ENCODE results near the gene GGCX. TPM values are rescaled to one million over a fixed set of nuclear protein-coding genes. Genes with fewer than 3 reads are reported as not detected.
A peak's percentile ranks its signal among the peaks of the same experiment; 100 is the strongest.

The GGCX gene
- total and polyA plus RNA-seq, 2 of the 13 experiments (the other 11 are each of a cell fraction or from before 2014, with no cell fraction given), result 72.5 to 103 TPM

- 0 out of 2 replicates have a peak, but pooled peaks have one; percentile 9 for TF ChIP-seq MTERF4 (CRISPR knock-in tag; IDR thresholded peaks at IDR 0.05)
- TF ChIP-seq ATF2 (CRISPR knock-in tag; IDR thresholded peaks at IDR 0.05), result peak; percentile 22; the same call in 1 of the 2 replicates
- no peak for TF ChIP-seq AKAP8 (CRISPR knock-in tag; IDR thresholded peaks at IDR 0.05)
- TF ChIP-seq ZNF652 (CRISPR knock-in tag; IDR thresholded peaks at IDR 0.05; ENCODE audit: borderline replicate concordance, low read depth), result no peak
- peak; percentile 97 for TF ChIP-seq POLR2AphosphoS5 (IDR thresholded peaks at IDR 0.05; ENCODE audit: low read depth, low read length)
- 0 out of 2 replicates have a peak, but pooled peaks have one; percentile 23 for TF ChIP-seq ZNF746 (CRISPR knock-in tag; IDR thresholded peaks at IDR 0.05)
- TF ChIP-seq SAFB2 (CRISPR knock-in tag; IDR thresholded peaks at IDR 0.05; ENCODE audit: borderline replicate concordance, low read depth), result peak; percentile 83; the same call in 1 of the 2 replicates
- TF ChIP-seq, protein P1, sequence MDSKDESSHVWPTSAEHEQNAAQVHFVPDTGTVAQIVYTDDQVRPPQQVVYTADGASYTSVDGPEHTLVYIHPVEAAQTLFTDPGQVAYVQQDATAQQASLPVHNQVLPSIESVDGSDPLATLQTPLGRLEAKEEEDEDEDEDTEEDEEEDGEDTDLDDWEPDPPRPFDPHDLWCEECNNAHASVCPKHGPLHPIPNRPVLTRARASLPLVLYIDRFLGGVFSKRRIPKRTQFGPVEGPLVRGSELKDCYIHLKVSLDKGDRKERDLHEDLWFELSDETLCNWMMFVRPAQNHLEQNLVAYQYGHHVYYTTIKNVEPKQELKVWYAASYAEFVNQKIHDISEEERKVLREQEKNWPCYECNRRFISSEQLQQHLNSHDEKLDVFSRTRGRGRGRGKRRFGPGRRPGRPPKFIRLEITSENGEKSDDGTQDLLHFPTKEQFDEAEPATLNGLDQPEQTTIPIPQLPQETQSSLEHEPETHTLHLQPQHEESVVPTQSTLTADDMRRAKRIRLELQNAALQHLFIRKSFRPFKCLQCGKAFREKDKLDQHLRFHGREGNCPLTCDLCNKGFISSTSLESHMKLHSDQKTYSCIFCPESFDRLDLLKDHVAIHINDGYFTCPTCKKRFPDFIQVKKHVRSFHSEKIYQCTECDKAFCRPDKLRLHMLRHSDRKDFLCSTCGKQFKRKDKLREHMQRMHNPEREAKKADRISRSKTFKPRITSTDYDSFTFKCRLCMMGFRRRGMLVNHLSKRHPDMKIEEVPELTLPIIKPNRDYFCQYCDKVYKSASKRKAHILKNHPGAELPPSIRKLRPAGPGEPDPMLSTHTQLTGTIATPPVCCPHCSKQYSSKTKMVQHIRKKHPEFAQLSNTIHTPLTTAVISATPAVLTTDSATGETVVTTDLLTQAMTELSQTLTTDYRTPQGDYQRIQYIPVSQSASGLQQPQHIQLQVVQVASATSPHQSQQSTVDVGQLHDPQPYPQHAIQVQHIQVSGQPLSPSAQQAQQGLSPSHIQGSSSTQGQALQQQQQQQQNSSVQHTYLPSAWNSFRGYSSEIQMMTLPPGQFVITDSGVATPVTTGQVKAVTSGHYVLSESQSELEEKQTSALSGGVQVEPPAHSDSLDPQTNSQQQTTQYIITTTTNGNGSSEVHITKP (CRISPR knock-in tag; IDR thresholded peaks at IDR 0.05; ENCODE audit: low read depth), result 0 out of 2 replicates have a peak, but pooled peaks have one; percentile 30
- TF ChIP-seq MLXIP (CRISPR knock-in tag; IDR thresholded peaks at IDR 0.05; ENCODE audit: borderline replicate concordance), result no peak
- TF ChIP-seq NFYB (CRISPR knock-in tag; IDR thresholded peaks at IDR 0.05), result peak; percentile 99
- no peak for TF ChIP-seq KDM6A (CRISPR knock-in tag; IDR thresholded peaks at IDR 0.05; ENCODE audit: low read depth)
- no peak; the same call in 1 of the 2 replicates for TF ChIP-seq ZFP36L1 (CRISPR knock-in tag; IDR thresholded peaks at IDR 0.05)
- TF ChIP-seq ZNF792 (CRISPR knock-in tag; IDR thresholded peaks at IDR 0.05), result peak; percentile 57; the same call in 1 of the 2 replicates
- TF ChIP-seq ZNF772 (CRISPR knock-in tag; IDR thresholded peaks at IDR 0.05), result peak; percentile 83; the same call in 1 of the 2 replicates
- TF ChIP-seq ZNF350 (CRISPR knock-in tag; IDR thresholded peaks at IDR 0.05; ENCODE audit: borderline replicate concordance, low read depth), result peak; percentile 90; the same call in 1 of the 2 replicates
- TF ChIP-seq ZNF850 (CRISPR knock-in tag; conservative IDR thresholded peaks at IDR 0.05), result no peak
- TF ChIP-seq RBAK (CRISPR knock-in tag; IDR thresholded peaks at IDR 0.05), result peak; percentile 23; the same call in 1 of the 2 replicates
- TF ChIP-seq, protein P2, sequence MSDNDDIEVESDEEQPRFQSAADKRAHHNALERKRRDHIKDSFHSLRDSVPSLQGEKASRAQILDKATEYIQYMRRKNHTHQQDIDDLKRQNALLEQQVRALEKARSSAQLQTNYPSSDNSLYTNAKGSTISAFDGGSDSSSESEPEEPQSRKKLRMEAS (IDR thresholded peaks at IDR 0.05), result peak; percentile 69; the same call in 1 of the 2 replicates
- peak; percentile 84 for TF ChIP-seq RBFOX2 (IDR thresholded peaks at IDR 0.05; ENCODE audit: low read depth, low read length)
- TF ChIP-seq ZNF496 (CRISPR knock-in tag; IDR thresholded peaks at IDR 0.05; ENCODE audit: insufficient replicate concordance), result no peak
Observed at GRCh38 chr2:85595301-85596025, 34.2 kb upstream of the GGCX start, which contains the start of gene RNF181 (continued).

All from HepG2 (cell line).